Astrocyte (in vitro differentiated cells and primary cell): ENCODE results near the gene NDST3. TPM values are rescaled to one million over a fixed set of nuclear protein-coding genes. Genes with fewer than 3 reads are reported as not detected.

ENCODE experiments used
- DNase-seq: peaks from one replicate; pipeline ENCODE4 v3.0.0-alpha.2; 2010; ENCODE audit warnings: low read depth
- FAIRE-seq: peaks from 2 replicates; lab custom pipeline; 2011; peaks lifted over from hg19 to GRCh38; lab: Jason Lieb, UNC
- H2AFZ ChIP-seq: 2 replicates; pipeline ENCODE4 v1.6.0; 2012; ENCODE audit warnings: low read depth, low read length, inconsistent platforms
- H3K27ac ChIP-seq: 2 replicates; pipeline ENCODE4 v1.5.1; 2011; ENCODE audit warnings: low read depth, low read length, inconsistent platforms
- H3K27me3 ChIP-seq: 2 replicates; pipeline ENCODE4 v1.6.0; 2011; ENCODE audit warnings: low read length, inconsistent platforms; ENCODE audit not compliant: insufficient read depth
- H3K36me3 ChIP-seq: 2 replicates; pipeline ENCODE4 v1.5.1; 2011; ENCODE audit warnings: low read length, inconsistent platforms; ENCODE audit not compliant: insufficient read depth
- H3K4me1 ChIP-seq: 2 replicates; pipeline ENCODE4 v1.5.1; 2011; ENCODE audit warnings: low read length, inconsistent platforms; ENCODE audit not compliant: insufficient read depth
- H3K4me2 ChIP-seq: 2 replicates; pipeline ENCODE4 v1.6.0; 2012; ENCODE audit warnings: low read length, inconsistent platforms
- H3K4me3 ChIP-seq: 2 replicates; pipeline ENCODE4 v1.5.1; 2011; ENCODE audit warnings: low read depth, mild to moderate bottlenecking, low read length, inconsistent platforms; ENCODE audit not compliant: insufficient read depth
- H3K79me2 ChIP-seq: 2 replicates; pipeline ENCODE4 v1.6.0; 2012; ENCODE audit warnings: mild to moderate bottlenecking, low read length, inconsistent platforms; ENCODE audit not compliant: insufficient read depth
- H3K9ac ChIP-seq: 2 replicates; pipeline ENCODE4 v1.6.0; 2012; ENCODE audit warnings: mild to moderate bottlenecking, low read length, inconsistent platforms
- H3K9me3 ChIP-seq: 2 replicates; pipeline ENCODE4 v1.5.1; 2012; ENCODE audit warnings: low read depth, mild to moderate bottlenecking, low read length, inconsistent platforms; ENCODE audit not compliant: insufficient read depth
- H4K20me1 ChIP-seq: 2 replicates; pipeline ENCODE4 v1.6.0; 2012; ENCODE audit warnings: low read length, inconsistent platforms; ENCODE audit not compliant: insufficient read depth
- H3K27ac Mint-ChIP-seq: one replicate; pipeline ENCODE4 v1.8.0; 2021; ENCODE audit warnings: mild to moderate bottlenecking, mixed read lengths; ENCODE audit not compliant: unreplicated experiment
- H3K27me3 Mint-ChIP-seq: one replicate; pipeline ENCODE4 v1.8.0; 2021; ENCODE audit warnings: low read depth, mixed read lengths; ENCODE audit not compliant: unreplicated experiment
- H3K36me3 Mint-ChIP-seq: one replicate; pipeline ENCODE4 v1.8.0; 2021; ENCODE audit warnings: low read depth, mixed read lengths; ENCODE audit not compliant: unreplicated experiment
- H3K4me1 Mint-ChIP-seq: one replicate; pipeline ENCODE4 v1.8.0; 2021; ENCODE audit warnings: low read depth, mixed read lengths; ENCODE audit not compliant: unreplicated experiment
- H3K4me3 Mint-ChIP-seq: one replicate; pipeline ENCODE4 v1.8.0; 2021; ENCODE audit warnings: mild to moderate bottlenecking, moderate library complexity, mixed read lengths; ENCODE audit not compliant: unreplicated experiment
- H3K9me3 Mint-ChIP-seq: one replicate; pipeline ENCODE4 v1.8.0; 2021; ENCODE audit warnings: mild to moderate bottlenecking, mixed read lengths; ENCODE audit not compliant: unreplicated experiment
- CTCF ChIP-seq: IDR thresholded peaks from 2 replicates; pipeline ENCODE4 v1.5.1; 2011; ENCODE audit warnings: low read depth, mild to moderate bottlenecking, inconsistent platforms, low read length, moderate library complexity; ENCODE audit not compliant: insufficient read depth
- EZH2 ChIP-seq: IDR thresholded peaks from 2 replicates; pipeline ENCODE4 v1.6.1; 2012; ENCODE audit warnings: mild to moderate bottlenecking, low read length, inconsistent platforms; ENCODE audit not compliant: insufficient read depth
- total RNA-seq: library from RNA; stranded (reverse); gene quantifications from 2 replicates; pipeline ENCODE4 v1.2.1, GENCODE V29; 2021

NDST3 gene
- total RNA-seq, 1 donor from 2014 or later: 0.57 TPM

GRCh38 chr4:118180776-118181175 is 146.5 kb downstream of the NDST3 start:
- H3K4me2 ChIP-seq: no peak overlapping the region
- Mint-ChIP-seq H3K4me3 (no peak overlapping the region), H3K27me3 (no peaks in the 10 kb centered on the region), H3K27ac (no peak overlapping the region), H3K9me3 (no peaks in the 10 kb centered on the region), H3K36me3 (no peaks in the 10 kb centered on the region), H3K4me1 (no peaks in the 10 kb centered on the region)
- H2AFZ ChIP-seq: no peak overlapping the region
- H3K27ac ChIP-seq: no peak overlapping the region
- H3K27me3 ChIP-seq: no peaks in the 10 kb centered on the region
- no peak overlapping the region for H3K9ac ChIP-seq
- H3K79me2 ChIP-seq: no peaks in the 10 kb centered on the region
- FAIRE-seq (no peak), DNase-seq (no peak)
- peaks cover under 1% of the 10 kb centered on the region for H3K4me1 ChIP-seq
- TF ChIP-seq CTCF: no peak
- TF ChIP-seq EZH2: no peak
- H4K20me1 ChIP-seq: no peaks in the 10 kb centered on the region
- no peaks in the 10 kb centered on the region for H3K36me3 ChIP-seq
- H3K9me3 ChIP-seq: no peaks in the 10 kb centered on the region
- H3K4me3 ChIP-seq: no peak overlapping the region

GRCh38 chr4:118190903-118191302 is 156.6 kb downstream of the NDST3 start:
- Histone ChIP-seq H3K9ac (no peak overlapping the region), H3K4me2 (no peak overlapping the region), H2AFZ (no peak overlapping the region), H3K4me3 (no peak overlapping the region), H3K27me3 (no peaks in the 10 kb centered on the region), H3K27ac (no peak overlapping the region), H3K36me3 (no peaks in the 10 kb centered on the region), H3K4me1 (no peaks in the 10 kb centered on the region), H3K79me2 (no peaks in the 10 kb centered on the region), H4K20me1 (no peaks in the 10 kb centered on the region), H3K9me3 (no peaks in the 10 kb centered on the region)
- TF ChIP-seq CTCF: no peak
- Mint-ChIP-seq H3K4me3 (no peak overlapping the region), H3K27me3 (no peaks in the 10 kb centered on the region), H3K36me3 (no peaks in the 10 kb centered on the region), H3K27ac (no peak overlapping the region), H3K9me3 (peaks cover 2% of the 10 kb centered on the region), H3K4me1 (no peaks in the 10 kb centered on the region)
- DNase-seq (no peak), FAIRE-seq (no peak)

- no peak overlapping the region for H3K4me3 Mint-ChIP-seq
- no peaks in the 10 kb centered on the region for H3K4me1 Mint-ChIP-seq
These were observed 159.1 kb downstream of the NDST3 start for GRCh38 chr4:118193421-118193820.

More at GRCh38 chr4:118193421-118193820, 159.1 kb downstream of the NDST3 start:
- no peak overlapping the region for H3K27ac Mint-ChIP-seq
- Histone ChIP-seq H2AFZ (no peak overlapping the region), H3K9me3 (no peaks in the 10 kb centered on the region), H3K4me3 (no peak overlapping the region), H3K27ac (no peak overlapping the region), H3K4me2 (no peak overlapping the region), H3K9ac (no peak overlapping the region), H3K79me2 (no peaks in the 10 kb centered on the region), H4K20me1 (no peaks in the 10 kb centered on the region), H3K36me3 (no peaks in the 10 kb centered on the region), H3K27me3 (no peaks in the 10 kb centered on the region), H3K4me1 (no peaks in the 10 kb centered on the region)
- DNase-seq (no peak), FAIRE-seq (no peak)
- H3K9me3 Mint-ChIP-seq: peaks cover 2% of the 10 kb centered on the region
- no peaks in the 10 kb centered on the region for H3K27me3 Mint-ChIP-seq
- TF ChIP-seq CTCF: no peak
- no peak for TF ChIP-seq EZH2
- H3K36me3 Mint-ChIP-seq: no peaks in the 10 kb centered on the region
